Uterus (tissue), 4 donors: ENCODE measurements around the gene PCDHGB6. TPM values are rescaled to one million over a fixed set of nuclear protein-coding genes. Genes with fewer than 3 reads are reported as not detected.
"Not testable (repeated sequence)": the region's sequence is repeated elsewhere in the genome, so short reads cannot be mapped to it uniquely, and the experiment has no call there.

Source experiments
- DNase-seq, 2 donors: peaks; one replicate each; pipeline ENCODE4 v3.0.0-alpha.2; 2019 to 2020
- H3K27ac ChIP-seq, 2 donors: fragments of 200-600 bp; sonication (generic); 1 replicate in 1 of 2; 2 replicates in 1 of 2; pipeline ENCODE4 v1.5.1; 2016 to 2018
- H3K27me3 ChIP-seq, 2 donors: fragments of 200-600 bp; sonication (generic); one replicate each; pipeline ENCODE4 v1.5.1; 2018 to 2019; ENCODE audit warnings: control low read depth in 1 of 2
- H3K36me3 ChIP-seq, 2 donors: fragments of 200-600 bp; sonication (generic); one replicate each; pipeline ENCODE4 v1.5.1; 2019; ENCODE audit warnings: control low read depth in 1 of 2
- H3K4me1 ChIP-seq, 2 donors: fragments of 200-600 bp; sonication (generic); one replicate each; pipeline ENCODE4 v1.5.1; 2018 to 2019; ENCODE audit warnings: control low read depth in 1 of 2
- H3K4me3 ChIP-seq, 2 donors: fragments of 200-600 bp; sonication (generic); 1 replicate in 1 of 2; 2 replicates in 1 of 2; pipeline ENCODE4 v1.5.1; 2018 to 2019; ENCODE audit warnings: mild to moderate bottlenecking in 1 of 2
- H3K9me3 ChIP-seq, 2 donors: fragments of 200-600 bp; sonication (generic); one replicate each; pipeline ENCODE4 v1.5.1; 2019; ENCODE audit warnings: control low read depth in 1 of 2
- CTCF ChIP-seq, 4 experiments: fragments of 200-600 bp in 2 of 4; fragments of 450-650 bp in 2 of 4; sonication (generic) in 2 of 4; IDR thresholded peaks; one replicate each; pipeline ENCODE4 v1.5.1; 2016 to 2019; ENCODE audit warnings: antibody characterized with exemption in 4 of 4, mild to moderate bottlenecking in 2 of 4, moderate library complexity in 1 of 4
- POLR2A ChIP-seq, 2 donors: fragments of 450-650 bp; IDR thresholded peaks; one replicate each; pipeline ENCODE4 v1.6.1; 2016; ENCODE audit warnings: antibody characterized with exemption in 2 of 2, mild to moderate bottlenecking in 1 of 2, moderate library complexity in 1 of 2
- intact Hi-C: fragments of 100-400 bp; cut with DNase I; formaldehyde crosslinking; loops from one replicate; pipeline ENCODE4 v1.15.1; 2023; ENCODE audit warnings: low total_unique reads
- total RNA-seq, 4 donors: library from RNA; depleted of rRNA in 3 of 4; stranded (reverse); fragments of >200 nt in 3 of 4; gene quantifications; one replicate each; pipeline versions ENCODE4 v1.1.0 to v1.2.4, GENCODE V29; 2014 to 2023
- donor health status: DM: yes; HTN: yes; CAD: no.

PCDHGB6 gene
- total RNA-seq, 4 donors from 2014 or later, result 3.1 to 21.1 (median 11.5) TPM

GRCh38 chr5:141411575-141411974 is 3.8 kb downstream of the PCDHGB6 start:
- H3K36me3 ChIP-seq, result no peaks in the 10 kb centered on the region
- no peak overlapping the region for H3K4me3 ChIP-seq
- no peaks in the 10 kb centered on the region for H3K27me3 ChIP-seq
- intact Hi-C loops, result no loop called here
- no peak for DNase-seq
- TF ChIP-seq POLR2A (IDR thresholded peaks at IDR 0.05), result no peak
- no peak for TF ChIP-seq CTCF (IDR thresholded peaks at IDR 0.05)
- peaks cover 6 to 97% of the 10 kb centered on the region in 2 donors for H3K9me3 ChIP-seq
- H3K4me1 ChIP-seq, result no peaks in the 10 kb centered on the region
- no peak overlapping the region for H3K27ac ChIP-seq

DNA sequence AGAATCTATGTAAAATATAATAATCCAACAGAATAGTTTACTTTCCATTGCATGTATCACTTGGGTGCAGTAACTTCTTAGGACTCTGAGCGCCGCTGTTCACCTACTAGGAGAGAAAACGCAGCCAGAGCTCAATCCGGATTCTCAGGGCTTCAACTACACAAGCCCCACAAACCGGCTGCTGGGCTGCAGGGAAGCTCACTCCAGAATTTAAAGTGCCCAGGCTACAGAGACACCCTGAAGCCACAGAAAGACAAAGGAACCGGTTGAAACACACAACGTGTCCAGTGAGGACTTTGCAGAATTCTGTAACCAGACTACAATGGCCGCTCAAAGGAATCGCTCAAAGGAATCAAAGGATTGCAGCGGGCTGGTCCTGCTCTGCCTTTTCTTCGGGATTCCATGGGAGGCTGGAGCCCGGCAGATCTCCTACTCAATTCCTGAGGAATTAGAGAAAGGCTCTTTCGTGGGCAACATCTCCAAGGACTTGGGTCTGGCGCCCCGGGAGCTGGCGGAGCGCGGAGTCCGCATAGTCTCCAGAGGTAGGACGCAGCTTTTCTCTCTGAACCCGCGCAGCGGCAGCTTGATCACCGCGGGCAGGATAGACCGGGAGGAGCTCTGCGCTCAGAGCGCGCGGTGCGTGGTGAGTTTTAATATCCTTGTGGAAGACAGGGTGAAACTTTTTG is 5.2 kb downstream of the PCDHGB6 start, which contains the start of gene PCDHGA10:
TSS of gene PCDHGA10 (plus strand) at position 134 of the 686 bp plus-strand sequence. CDS start at position 323, 189 bp downstream.
- H3K4me1 ChIP-seq, result no peaks in the 10 kb centered on the region
- no peak for DNase-seq
- H3K4me3 ChIP-seq, result no peak within 1 kb of the TSS
- peaks cover 6 to 97% of the 10 kb centered on the region in 2 donors for H3K9me3 ChIP-seq
- TF ChIP-seq CTCF (IDR thresholded peaks at IDR 0.05), result peak in 1 of 4 experiments; percentile 4
- no peak for TF ChIP-seq POLR2A (IDR thresholded peaks at IDR 0.05)
- intact Hi-C loops, result no loop called here
- H3K36me3 ChIP-seq, result no peaks in the 10 kb centered on the region
- no peaks in the 10 kb centered on the region for H3K27me3 ChIP-seq
- no peak within 1 kb of the TSS for H3K27ac ChIP-seq

- Histone ChIP-seq H3K27ac (no peak overlapping the region), H3K27me3 (no peaks in the 10 kb centered on the region), H3K4me3 (no peak overlapping the region), H3K36me3 (no peaks in the 10 kb centered on the region), H3K9me3 (peaks cover 6 to 97% of the 10 kb centered on the region in 2 donors), H3K4me1 (no peaks in the 10 kb centered on the region)
- intact Hi-C loops, result no loop called here
- TF ChIP-seq POLR2A (IDR thresholded peaks at IDR 0.05) (no peak), CTCF (IDR thresholded peaks at IDR 0.05) (no peak)
- no peak for DNase-seq
These were observed 5.8 kb downstream of the PCDHGB6 start for GRCh38 chr5:141413540-141414069.

DNA sequence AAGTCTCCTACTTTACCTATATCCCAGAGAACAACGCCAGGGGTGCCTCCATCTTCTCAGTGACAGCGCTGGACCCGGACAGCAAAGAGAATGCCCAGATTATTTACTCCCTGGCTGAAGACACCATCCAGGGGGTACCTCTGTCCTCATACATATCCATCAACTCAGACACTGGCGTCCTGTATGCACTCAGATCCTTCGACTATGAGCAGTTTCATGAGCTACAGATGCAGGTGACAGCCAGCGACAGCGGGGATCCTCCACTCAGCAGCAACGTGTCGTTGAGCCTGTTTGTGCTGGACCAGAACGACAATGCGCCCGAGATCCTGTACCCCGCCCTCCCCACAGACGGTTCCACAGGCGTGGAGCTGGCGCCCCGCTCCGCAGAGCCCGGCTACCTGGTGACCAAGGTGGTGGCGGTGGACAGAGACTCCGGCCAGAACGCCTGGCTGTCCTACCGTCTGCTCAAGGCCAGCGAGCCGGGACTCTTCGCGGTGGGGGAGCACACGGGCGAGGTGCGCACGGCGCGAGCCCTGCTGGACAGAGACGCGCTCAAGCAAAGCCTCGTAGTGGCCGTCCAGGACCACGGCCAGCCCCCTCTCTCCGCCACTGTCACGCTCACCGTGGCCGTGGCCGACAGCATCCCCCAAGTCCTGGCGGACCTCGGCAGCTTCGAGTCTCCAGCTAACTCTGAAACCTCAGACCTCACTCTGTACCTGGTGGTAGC is 6.9 kb downstream of the PCDHGB6 start:
- intact Hi-C loops, H3K4me3 ChIP-seq, H3K27me3 ChIP-seq, H3K36me3 ChIP-seq, DNase-seq, H3K4me1 ChIP-seq, H3K27ac ChIP-seq: not testable (repeated sequence)
- H3K9me3 ChIP-seq, result peaks cover 6 to 97% of the 10 kb centered on the region in 2 donors

- intact Hi-C loops, H3K36me3 ChIP-seq, DNase-seq, H3K27ac ChIP-seq, H3K27me3 ChIP-seq, H3K4me1 ChIP-seq, H3K4me3 ChIP-seq: not testable (repeated sequence)
- H3K9me3 ChIP-seq, result peaks cover 6 to 97% of the 10 kb centered on the region in 2 donors
These were observed 7.4 kb downstream of the PCDHGB6 start for GRCh38 chr5:141415275-141415618.
